Lower leg skin (tissue), 4 donors: ENCODE results near the gene PAQR7. TPM values are rescaled to one million over a fixed set of nuclear protein-coding genes. Genes with fewer than 3 reads are reported as not detected.

ENCODE experiments used
- DNase-seq, 2 donors: peaks; one replicate each; pipeline ENCODE4 v3.0.0-alpha.2; 2019; ENCODE audit warnings: low spot score in 2 of 2
- H3K4me3 ChIP-seq: fragments of 200-600 bp; sonication (generic); 2 replicates; pipeline ENCODE4 v1.5.1; 2017; ENCODE audit warnings: mild to moderate bottlenecking, low read depth; ENCODE audit not compliant: poor library complexity, severe bottlenecking
- CTCF ChIP-seq, 3 donors: fragments of 450-650 bp; IDR thresholded peaks; one replicate each; pipeline ENCODE4 v1.5.1; 2016; ENCODE audit warnings: antibody characterized with exemption in 3 of 3, mild to moderate bottlenecking in 3 of 3, moderate library complexity in 2 of 3
- POLR2A ChIP-seq, 2 donors: fragments of 450-650 bp; IDR thresholded peaks; one replicate each; pipeline ENCODE4 v1.6.1; 2016 to 2017; ENCODE audit warnings: antibody characterized with exemption in 2 of 2, mild to moderate bottlenecking in 1 of 2, moderate library complexity in 1 of 2
- WGBS, 2 donors: methylation state at CpG; one replicate each; pipeline ENCODE4 v1.1.5; 2018; 5-methylcytosine and 5-hydroxymethylcytosine counted together
- intact Hi-C: fragments of 100-400 bp; cut with DNase I; formaldehyde crosslinking; loops from one replicate; pipeline ENCODE4 v1.15.0; 2023; ENCODE audit warnings: low total_unique reads
- total RNA-seq, 4 donors: library from RNA; depleted of rRNA; stranded (reverse); fragments of >200 nt; gene quantifications; one replicate each; pipeline ENCODE4 v1.1.0, GENCODE V29; 2016

PAQR7 gene
- total RNA-seq, 4 donors from 2014 or later = 20.1 to 29.6 (median 24.4) TPM

- H3K4me3 ChIP-seq = peak overlapping the region; percentile 62
- intact Hi-C loops = no loop called here
- DNase-seq = no peak
- 23 to 29% methylated on average over 8 of the region's 8 CpGs for WGBS, 2 donors
- TF ChIP-seq POLR2A (IDR thresholded peaks at IDR 0.05) (no peak), CTCF (IDR thresholded peaks at IDR 0.05) (no peak)
These were observed 814 bp downstream of the PAQR7 start for GRCh38 chr1:25874635-25875153.

- DNase-seq = no peak
- intact Hi-C loops = no loop called here
- no peak for TF ChIP-seq POLR2A (IDR thresholded peaks at IDR 0.05)
- no peak for TF ChIP-seq CTCF (IDR thresholded peaks at IDR 0.05)
- H3K4me3 ChIP-seq = no peak overlapping the region
- WGBS, 2 donors = 84 to 91% methylated on average over 3 of the region's 3 CpGs
These were observed 1.3 kb downstream of the PAQR7 start for GRCh38 chr1:25874209-25874608.

- no peak overlapping the region for H3K4me3 ChIP-seq
- 44 to 63% methylated on average over 3 of the region's 3 CpGs for WGBS, 2 donors
- TF ChIP-seq CTCF (IDR thresholded peaks at IDR 0.05) = no peak
- no peak for TF ChIP-seq POLR2A (IDR thresholded peaks at IDR 0.05)
- intact Hi-C loops = no loop called here
- no peak for DNase-seq
These were observed 2.4 kb downstream of the PAQR7 start for GRCh38 chr1:25873120-25873519.

- no peak overlapping the region for H3K4me3 ChIP-seq
- TF ChIP-seq POLR2A (IDR thresholded peaks at IDR 0.05) (no peak), CTCF (IDR thresholded peaks at IDR 0.05) (no peak)
- intact Hi-C loops = no loop called here
- DNase-seq = no peak
- WGBS, 2 donors = 51 to 66% methylated on average over 2 of the region's 2 CpGs
These were observed 2.8 kb downstream of the PAQR7 start for GRCh38 chr1:25872713-25873112.

- no peak for DNase-seq
- TF ChIP-seq CTCF (IDR thresholded peaks at IDR 0.05) = no peak
- intact Hi-C loops = no loop called here
- WGBS, 2 donors = 49 to 63% methylated on average over 9 of the region's 9 CpGs
- H3K4me3 ChIP-seq = no peak overlapping the region
These were observed 3.6 kb downstream of the PAQR7 start for GRCh38 chr1:25871704-25872494.
